ENCODE results near the gene ASPHD2.

ASPHD2 gene

DNA sequence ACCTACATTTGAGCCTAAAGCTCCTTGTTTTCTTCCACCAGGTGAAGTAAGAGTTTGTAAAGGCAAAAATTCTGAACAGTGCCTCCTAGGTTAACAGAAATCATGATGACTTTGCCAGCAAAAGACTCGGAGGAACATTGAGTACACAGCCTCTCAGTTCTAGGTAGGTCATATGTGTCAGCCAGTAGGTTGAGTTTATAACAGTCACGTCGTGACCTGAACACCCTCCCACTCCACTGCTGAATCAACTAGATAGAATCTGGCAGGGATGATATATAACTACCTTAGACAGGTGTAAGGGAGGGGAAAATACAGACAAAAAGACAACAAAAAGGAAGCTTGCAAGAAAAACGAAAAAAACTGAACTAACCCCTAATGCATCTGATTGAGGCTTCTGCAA is 12.8 kb upstream of the ASPHD2 start:
- no peak for FAIRE-seq
- DNase-seq (ENCODE audit: insufficient read length, low spot score), result no peak
- TF ChIP-seq CTCF (IDR thresholded peaks at IDR 0.05; ENCODE audit: insufficient read depth, missing control alignments), result no peak

- DNase-seq (ENCODE audit: insufficient read length, low spot score) (no peak), FAIRE-seq (no peak)
Measured at GRCh38 chr22:26416670-26417276, 12.3 kb upstream of the ASPHD2 start.

DNA sequence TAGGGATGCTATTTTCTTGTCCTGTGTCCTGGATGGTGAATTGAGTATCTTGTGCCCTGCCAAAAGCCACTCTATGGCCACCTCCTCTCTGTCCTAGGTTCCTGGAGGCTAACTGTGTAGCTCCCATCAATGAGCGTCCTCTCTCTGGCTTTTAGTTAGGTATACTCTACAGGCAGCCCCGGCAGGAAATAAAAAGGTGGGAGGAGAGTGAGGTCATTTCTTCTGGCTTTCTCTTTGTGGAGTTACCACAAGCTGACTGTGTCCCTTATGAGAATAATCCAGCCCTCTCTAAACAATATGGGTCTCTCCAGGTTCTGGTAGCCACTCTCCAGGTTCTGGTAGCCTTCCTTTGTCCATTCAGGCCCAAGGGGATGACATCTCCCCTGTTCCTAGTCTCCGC is 11.7 kb upstream of the ASPHD2 start:
- FAIRE-seq (no peak), DNase-seq (ENCODE audit: insufficient read length, low spot score) (no peak)
- no peak for TF ChIP-seq CTCF (IDR thresholded peaks at IDR 0.05; ENCODE audit: insufficient read depth, missing control alignments)

More at GRCh38 chr22:26416670-26417276, 12.3 kb upstream of the ASPHD2 start:
- TF ChIP-seq CTCF (IDR thresholded peaks at IDR 0.05; ENCODE audit: insufficient read depth, missing control alignments), result no peak

- no peak for TF ChIP-seq CTCF (IDR thresholded peaks at IDR 0.05; ENCODE audit: insufficient read depth, missing control alignments)
- DNase-seq (ENCODE audit: insufficient read length, low spot score) (no peak), FAIRE-seq (no peak)
Measured at GRCh38 chr22:26418620-26419019, 10.4 kb upstream of the ASPHD2 start.

DNA sequence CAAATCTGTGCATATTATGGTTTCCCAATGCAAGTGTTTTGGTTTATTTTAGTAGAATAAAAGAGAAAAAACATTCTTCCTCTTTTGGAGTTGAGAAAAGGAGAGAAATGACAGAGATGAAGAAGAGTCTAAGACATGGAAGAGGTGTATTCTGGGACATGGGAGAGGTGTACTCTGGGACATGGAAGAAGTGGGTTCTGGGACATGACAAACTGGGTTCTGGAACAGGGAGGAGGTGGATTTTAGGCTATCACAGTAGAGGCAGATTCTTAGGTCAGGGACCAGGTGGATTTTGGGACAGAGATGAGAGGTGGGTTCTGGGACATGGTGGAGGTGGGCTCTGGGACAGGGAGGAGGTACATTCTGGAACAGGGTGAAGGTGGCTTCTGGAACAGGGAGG is 2.1 kb upstream of the ASPHD2 start:
- DNase-seq (ENCODE audit: insufficient read length, low spot score) (no peak), FAIRE-seq (no peak)
- no peak for TF ChIP-seq CTCF (IDR thresholded peaks at IDR 0.05; ENCODE audit: insufficient read depth, missing control alignments)

GRCh38 chr22:26429458-26430286 is 612 bp downstream of the ASPHD2 start:
- no peak for TF ChIP-seq CTCF (IDR thresholded peaks at IDR 0.05; ENCODE audit: insufficient read depth, missing control alignments)
- DNase-seq (ENCODE audit: insufficient read length, low spot score), result no peak
- no peak for FAIRE-seq

- no peak for TF ChIP-seq CTCF (IDR thresholded peaks at IDR 0.05; ENCODE audit: insufficient read depth, missing control alignments)
- FAIRE-seq (no peak), DNase-seq (ENCODE audit: insufficient read length, low spot score) (no peak)
Measured at GRCh38 chr22:26430600-26430999, 1.5 kb downstream of the ASPHD2 start.

All from D721Med (cell line).